Measurements from ENCODE around the gene MSMP. TPM values are rescaled to one million over a fixed set of nuclear protein-coding genes. Genes with fewer than 3 reads are reported as not detected.

MSMP gene
- total and polyA plus RNA-seq, 10 of the 15 experiments (the other 5 are each of a cell fraction or from before 2014, with no cell fraction given), result 0.33 to 2.4 (median 0.86) TPM; not detected in 4

- no peak for ATAC-seq
- WGBS (ENCODE audit: insufficient coverage, insufficient replicate concordance, low lambda C conversion rate, missing lambda C conversion rate), result 91% methylated on average over 14 of the region's 14 CpGs
- POLR2A ChIA-PET, result no interaction called here
- H3K4me3 ChIP-seq, result no peak overlapping the region
- SMC1A ChIA-PET (ENCODE audit: uncharacterized antibody, unreplicated experiment), result no interaction called here
- intact Hi-C loops (cut with micrococcal nuclease; ENCODE audit: unreplicated experiment) (no loop called here), in situ Hi-C loops (cut with MboI) (no loop called here)
- no peak for DNase-seq (ENCODE audit: low read depth, low spot score)
- no peaks in the 10 kb centered on the region; a peak in 2 of 4 replicates for H3K36me3 ChIP-seq (ENCODE audit: control insufficient read depth in 2 of 2, insufficient read depth in 2 of 2, low read length in 1 of 2)
- H3K27ac ChIP-seq (ENCODE audit: control insufficient read depth, insufficient read depth), result no peak overlapping the region
- TF ChIP-seq NR2C2 (IDR thresholded peaks at IDR 0.05; ENCODE audit: borderline replicate concordance, control insufficient read depth, insufficient read length, low read depth), result no peak
- TF ChIP-seq FOS (IDR thresholded peaks at IDR 0.05; ENCODE audit: borderline replicate concordance, extremely low read depth, insufficient read length), result no peak
- no peak for TF ChIP-seq NRF1 (conservative IDR thresholded peaks at IDR 0.05; ENCODE audit: low read depth, low read length)
- no peak for TF ChIP-seq MAX (IDR thresholded peaks at IDR 0.05; ENCODE audit: low read depth, low read length)
- no peak for TF ChIP-seq MTA2 (IDR thresholded peaks at IDR 0.05; ENCODE audit: low read depth)
- no peak for TF ChIP-seq SKIL (IDR thresholded peaks at IDR 0.05; ENCODE audit: low read depth, poor library complexity, severe bottlenecking)
- no peak for TF ChIP-seq YY1 (IDR thresholded peaks at IDR 0.05; ENCODE audit: low read depth, low read length)
- TF ChIP-seq EZH2 (IDR thresholded peaks at IDR 0.05; ENCODE audit: borderline replicate concordance, control insufficient read depth, low read depth, low read length), result no peak
- no peak for TF ChIP-seq BMI1 (IDR thresholded peaks at IDR 0.05; ENCODE audit: borderline replicate concordance)
- TF ChIP-seq CBFB (IDR thresholded peaks at IDR 0.05; ENCODE audit: low read depth), result no peak
- no peak for TF ChIP-seq ZNF24 (IDR thresholded peaks at IDR 0.05)
- TF ChIP-seq SUPT20H (IDR thresholded peaks at IDR 0.05; ENCODE audit: borderline replicate concordance, control insufficient read depth, low read depth, low read length), result no peak
- TF ChIP-seq HDGF (IDR thresholded peaks at IDR 0.05), result no peak
- no peak for TF ChIP-seq ASH2L (IDR thresholded peaks at IDR 0.05; ENCODE audit: borderline replicate concordance, low read depth)
- TF ChIP-seq ZBTB33 (IDR thresholded peaks at IDR 0.05), result no peak
- TF ChIP-seq CHD1 (IDR thresholded peaks at IDR 0.05; ENCODE audit: low read depth, low read length), result no peak
- TF ChIP-seq CREB1 (IDR thresholded peaks at IDR 0.05; ENCODE audit: low read depth), result no peak
- no peak for TF ChIP-seq E4F1 (IDR thresholded peaks at IDR 0.05; ENCODE audit: borderline replicate concordance, partially characterized antibody)
- TF ChIP-seq NFXL1 (IDR thresholded peaks at IDR 0.05; ENCODE audit: borderline replicate concordance), result no peak
- TF ChIP-seq NR2F1 (conservative IDR thresholded peaks at IDR 0.05), result no peak
- peaks cover 11% of the 10 kb centered on the region for H3K4me1 ChIP-seq (ENCODE audit: control insufficient read depth, insufficient read depth, low read length)
- H3K4me2 ChIP-seq (ENCODE audit: control insufficient read depth, insufficient read depth), result no peak overlapping the region
- no peak overlapping the region for H2AFZ ChIP-seq (ENCODE audit: control insufficient read depth, low read depth, low read length)
- FAIRE-seq, result no peak
- H3K79me2 ChIP-seq (ENCODE audit: control insufficient read depth, insufficient read depth, low read length), result no peaks in the 10 kb centered on the region
- no peaks in the 10 kb centered on the region for H3K9me3 ChIP-seq (replicated peaks; ENCODE audit: control insufficient read depth, insufficient read depth, low read length)
- H4K20me1 ChIP-seq (ENCODE audit: control insufficient read depth, insufficient read depth), result no peaks in the 10 kb centered on the region; the same call in 1 of the 2 replicates
- H3K27me3 ChIP-seq (replicated peaks in 1 of 2; ENCODE audit: control insufficient read depth in 2 of 2, insufficient read depth in 2 of 2, low read length in 1 of 2), result no peaks in the 10 kb centered on the region
- BruUV-seq (replicated peaks), result no TSS peak
- CTCF ChIA-PET, result interaction anchor here (1.4 to 2.3 kb wide), 2 partner anchors 31 to 89 kb away, joined by 5 to 6 read pairs; no protein-coding TSS in a partner anchor
- no peak overlapping the region for H3K9ac ChIP-seq (ENCODE audit: control insufficient read depth, insufficient read depth, low read length)
- RAD21 ChIA-PET (ENCODE audit: unreplicated experiment), result no interaction called here
These were observed 38.8 kb upstream of the MSMP start for GRCh38 chr9:35792826-35793225.

Measured in GM12878 (cell line).